ENCODE results near the gene XPO1. TPM values are rescaled to one million over a fixed set of nuclear protein-coding genes. Genes with fewer than 3 reads are reported as not detected.

Gene XPO1
- total and polyA plus RNA-seq, 2 of the 4 experiments (the other 2 are of a cell fraction): 78.5 to 104 TPM

- POLR2A ChIA-PET (ENCODE audit: unreplicated experiment): no interaction called here
Observed at GRCh38 chr2:61454383-61454782, 83.8 kb downstream of the XPO1 start.

More at GRCh38 chr2:61454383-61454782, 83.8 kb downstream of the XPO1 start:
- intact Hi-C loops (cut with micrococcal nuclease): no loop called here
- no peak overlapping the region for H3K4me2 ChIP-seq (ENCODE audit: low read depth, low read length)
- H3K4ac ChIP-seq (ENCODE audit: low read depth, low read length): no peak overlapping the region
- no TSS peak for BruUV-seq (replicated peaks)
- no peak overlapping the region for H2AK5ac ChIP-seq (ENCODE audit: low read depth, low read length)
- H4K5ac ChIP-seq (ENCODE audit: low read depth, low read length): no peak overlapping the region
- H4K8ac ChIP-seq (ENCODE audit: low read depth in 2 of 2, low read length in 2 of 2): no peak overlapping the region
- H3K14ac ChIP-seq (replicated peaks; ENCODE audit: low read depth, low read length): no peak overlapping the region
- no peak overlapping the region for H3K9ac ChIP-seq (ENCODE audit: low read depth, low read length)
- CTCF ChIA-PET: no interaction called here
- no peak for TF ChIP-seq POLR2A (IDR thresholded peaks at IDR 0.05; ENCODE audit: low read depth, low read length)
- TF ChIP-seq CEBPB (IDR thresholded peaks at IDR 0.05; ENCODE audit: low read depth, low read length): no peak
- TF ChIP-seq USF2 (IDR thresholded peaks at IDR 0.05; ENCODE audit: low read depth, low read length): no peak
- TF ChIP-seq MXI1 (IDR thresholded peaks at IDR 0.05; ENCODE audit: borderline replicate concordance, low read depth, low read length): no peak
- no peak for TF ChIP-seq CTCF (conservative IDR thresholded peaks at IDR 0.05; ENCODE audit: low read depth, low read length)
- TF ChIP-seq ELK1 (IDR thresholded peaks at IDR 0.05; ENCODE audit: borderline replicate concordance, low read depth, low read length): no peak
- no peak for TF ChIP-seq BHLHE40 (IDR thresholded peaks at IDR 0.05; ENCODE audit: low read depth, low read length)
- TF ChIP-seq SMC3 (IDR thresholded peaks at IDR 0.05; ENCODE audit: low read depth, low read length): no peak
- no peak for TF ChIP-seq MAZ (IDR thresholded peaks at IDR 0.05; ENCODE audit: borderline replicate concordance, low read depth, low read length)
- TF ChIP-seq RCOR1 (IDR thresholded peaks at IDR 0.05; ENCODE audit: insufficient replicate concordance, low read length): no peak
- TF ChIP-seq RFX5 (IDR thresholded peaks at IDR 0.05; ENCODE audit: low read depth, low read length): no peak
- no peak for TF ChIP-seq NFE2L2 (IDR thresholded peaks at IDR 0.05; ENCODE audit: low read depth, low read length)
- TF ChIP-seq RAD21 (IDR thresholded peaks at IDR 0.05; ENCODE audit: low read length): no peak
- no peak for TF ChIP-seq FOS (IDR thresholded peaks at IDR 0.05; ENCODE audit: low read depth, low read length)
- TF ChIP-seq MAFK (IDR thresholded peaks at IDR 0.05; ENCODE audit: low read depth, low read length): no peak
- no peak for TF ChIP-seq CHD1 (IDR thresholded peaks at IDR 0.05; ENCODE audit: low read depth, low read length)
- H3K9me3 ChIP-seq (ENCODE audit: control insufficient read depth, insufficient read depth, low read length): no peaks in the 10 kb centered on the region
- H4K91ac ChIP-seq (ENCODE audit: insufficient read depth, low read depth, low read length): no peak overlapping the region
- no peak overlapping the region for H3K56ac ChIP-seq (ENCODE audit: extremely low read depth, insufficient read depth, low read length)
- no CpG with 5 or more reads among the region's 5 CpGs for WGBS, 2 experiments (ENCODE audit: extremely low coverage in 2 of 2, insufficient read length in 1 of 2)
- no peaks in the 10 kb centered on the region for H3K9me1 ChIP-seq (ENCODE audit: insufficient read depth, low read length)
- H4K20me1 ChIP-seq (ENCODE audit: insufficient read depth, low read length): peaks cover 71% of the 10 kb centered on the region
- H3K4me1 ChIP-seq (ENCODE audit: control insufficient read depth, insufficient read depth, low read length): peaks cover under 1% of the 10 kb centered on the region; the same call in 1 of the 2 replicates
- no peak overlapping the region for H3K23ac ChIP-seq (ENCODE audit: low read depth, low read length)
- H2AFZ ChIP-seq (replicated peaks; ENCODE audit: low read length, poor library complexity): no peak overlapping the region
- H2BK15ac ChIP-seq (ENCODE audit: low read depth, low read length): no peak overlapping the region
- DNase-seq (no peak), ATAC-seq (ENCODE audit: low read depth) (no peak)
- H3K27me3 ChIP-seq (ENCODE audit: control insufficient read depth, insufficient read depth, low read length): no peaks in the 10 kb centered on the region
- no peak overlapping the region for H2AK9ac ChIP-seq (replicated peaks; ENCODE audit: low read depth, low read length, poor library complexity)
- H3K79me1 ChIP-seq (ENCODE audit: low read depth in 1 of 2, low read length in 2 of 2): peaks cover 15 to 63% of the 10 kb centered on the region in 2 experiments; a peak in 3 of 4 replicates
- no peak overlapping the region for H2BK20ac ChIP-seq (ENCODE audit: low read depth, low read length)
- dilution Hi-C loops (cut with HindIII; ENCODE audit: low sequenced_read_pairs, unreplicated experiment): no loop called here
- in situ Hi-C loops (cut with MboI; ENCODE audit: low sequenced_read_pairs): no loop called here
- H2BK120ac ChIP-seq (ENCODE audit: low read depth, low read length): no peak overlapping the region
- no peak overlapping the region for H3K27ac ChIP-seq (ENCODE audit: insufficient read depth, low read length)
- H3K4me3 ChIP-seq (ENCODE audit: insufficient read depth, low read depth, low read length): no peak overlapping the region
- H2BK5ac ChIP-seq (ENCODE audit: low read depth, low read length, poor library complexity, severe bottlenecking): no peak overlapping the region
- no peak overlapping the region for H3K18ac ChIP-seq (ENCODE audit: low read depth, low read length)
- H3K36me3 ChIP-seq (ENCODE audit: control insufficient read depth, insufficient read depth, low read length): peaks cover 5% of the 10 kb centered on the region; the same call in 1 of the 2 replicates
